Colonic mucosa (tissue), 4 donors: ENCODE results near the gene THRB. TPM values are rescaled to one million over a fixed set of nuclear protein-coding genes. Genes with fewer than 3 reads are reported as not detected.

Experiments used
- DNase-seq: peaks from one replicate; pipeline ENCODE4 v3.0.0-alpha.2; 2020
- H3K27ac ChIP-seq: fragments of 200-600 bp; one replicate; pipeline ENCODE4 v1.8.0; 2021
- H3K27me3 ChIP-seq: fragments of 200-600 bp; one replicate; pipeline ENCODE4 v1.8.0; 2021
- H3K36me3 ChIP-seq: fragments of 200-600 bp; one replicate; pipeline ENCODE4 v1.8.0; 2021
- H3K4me1 ChIP-seq: fragments of 200-600 bp; one replicate; pipeline ENCODE4 v1.8.0; 2021; ENCODE audit warnings: mild to moderate bottlenecking
- H3K4me3 ChIP-seq: fragments of 200-600 bp; one replicate; pipeline ENCODE4 v1.8.0; 2021
- H3K9ac ChIP-seq, 2 donors: one replicate each; pipeline ENCODE4 v1.7.0; 2013; ENCODE audit warnings: control low read depth in 2 of 2, low read depth in 2 of 2, low read length in 2 of 2
- H3K9me3 ChIP-seq: fragments of 200-600 bp; one replicate; pipeline ENCODE4 v1.8.0; 2021
- intact Hi-C: fragments of 100-400 bp; cut with DNase I; formaldehyde crosslinking; loops from one replicate; pipeline ENCODE4 v1.14.1; 2022
- total RNA-seq, 2 donors: library from RNA; stranded (reverse); fragmentation: NEBNext Ultra II Directional in 1 of 2; extraction: Animal tissue kit (Norgen Biotek cat#: 25700) in 1 of 2; gene quantifications; one replicate each; pipeline ENCODE4 v1.2.1, GENCODE V29; 2021
- TF ChIP-seq, protein P1 (sequence below): fragments of 200-600 bp; IDR thresholded peaks from one replicate; pipeline ENCODE4 v1.8.0; 2022; ENCODE audit warnings: antibody characterized with exemption, mild to moderate bottlenecking
- donor health status: healthy.
- donor health status: DM: no; HTN: no; CAD: no.
- donor health status: DM: no; HTN: no; CAD: no.

The THRB gene
- total RNA-seq, 2 donors from 2014 or later, result 23.3 to 27.6 TPM

DNA sequence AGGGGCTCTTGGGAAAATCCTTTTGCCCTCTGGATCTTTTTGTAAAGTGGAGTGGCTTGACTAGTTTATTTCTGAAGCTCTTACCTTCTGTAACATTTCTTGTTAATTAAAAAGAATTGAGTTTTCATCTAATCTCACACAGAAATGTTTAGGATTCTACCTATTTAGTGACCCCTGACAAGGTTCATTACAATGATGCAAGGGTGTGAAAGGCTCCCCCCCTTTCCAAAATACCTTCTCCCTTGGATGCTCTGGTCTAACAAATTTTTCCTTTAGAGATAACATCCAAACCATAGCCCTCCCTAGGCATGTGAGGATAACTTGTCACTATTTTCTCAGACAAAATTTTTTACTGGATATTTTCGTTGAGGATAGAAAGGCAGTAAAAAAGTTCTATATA lies 223.9 kb downstream of the THRB start:
- Histone ChIP-seq H3K9ac (no peak overlapping the region), H3K27me3 (no peaks in the 10 kb centered on the region), H3K27ac (no peak overlapping the region), H3K36me3 (no peaks in the 10 kb centered on the region), H3K9me3 (no peaks in the 10 kb centered on the region), H3K4me1 (no peaks in the 10 kb centered on the region), H3K4me3 (no peak overlapping the region)
- DNase-seq, result no peak
- TF ChIP-seq, protein P1, sequence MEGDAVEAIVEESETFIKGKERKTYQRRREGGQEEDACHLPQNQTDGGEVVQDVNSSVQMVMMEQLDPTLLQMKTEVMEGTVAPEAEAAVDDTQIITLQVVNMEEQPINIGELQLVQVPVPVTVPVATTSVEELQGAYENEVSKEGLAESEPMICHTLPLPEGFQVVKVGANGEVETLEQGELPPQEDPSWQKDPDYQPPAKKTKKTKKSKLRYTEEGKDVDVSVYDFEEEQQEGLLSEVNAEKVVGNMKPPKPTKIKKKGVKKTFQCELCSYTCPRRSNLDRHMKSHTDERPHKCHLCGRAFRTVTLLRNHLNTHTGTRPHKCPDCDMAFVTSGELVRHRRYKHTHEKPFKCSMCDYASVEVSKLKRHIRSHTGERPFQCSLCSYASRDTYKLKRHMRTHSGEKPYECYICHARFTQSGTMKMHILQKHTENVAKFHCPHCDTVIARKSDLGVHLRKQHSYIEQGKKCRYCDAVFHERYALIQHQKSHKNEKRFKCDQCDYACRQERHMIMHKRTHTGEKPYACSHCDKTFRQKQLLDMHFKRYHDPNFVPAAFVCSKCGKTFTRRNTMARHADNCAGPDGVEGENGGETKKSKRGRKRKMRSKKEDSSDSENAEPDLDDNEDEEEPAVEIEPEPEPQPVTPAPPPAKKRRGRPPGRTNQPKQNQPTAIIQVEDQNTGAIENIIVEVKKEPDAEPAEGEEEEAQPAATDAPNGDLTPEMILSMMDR, result no peak
- intact Hi-C loops, result no loop called here

DNA sequence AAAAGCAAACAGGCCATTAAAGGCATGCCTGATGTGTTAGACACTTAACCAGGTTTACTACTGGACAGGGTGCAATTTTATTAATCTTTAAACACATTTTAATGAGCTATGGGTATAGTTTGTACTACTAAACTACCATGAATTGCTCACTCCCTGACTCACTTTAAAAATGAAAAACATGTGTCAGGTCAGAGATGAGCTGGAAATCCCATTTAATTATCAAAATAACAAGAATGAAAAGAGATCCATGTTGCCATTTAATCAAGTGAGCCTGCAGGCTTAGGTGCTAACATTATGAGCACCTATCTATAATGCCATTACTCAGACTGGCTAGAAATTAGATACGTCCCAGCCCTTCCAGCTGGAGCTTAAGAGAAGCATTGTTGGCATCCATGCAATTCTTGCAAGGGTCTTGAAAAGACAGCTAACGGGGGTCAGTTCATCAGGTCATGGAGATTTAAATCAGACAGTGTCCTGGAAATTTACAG lies 224.4 kb downstream of the THRB start:
- Histone ChIP-seq H3K4me1 (no peaks in the 10 kb centered on the region), H3K9ac (no peak overlapping the region), H3K9me3 (no peaks in the 10 kb centered on the region), H3K27ac (no peak overlapping the region), H3K36me3 (no peaks in the 10 kb centered on the region), H3K27me3 (no peaks in the 10 kb centered on the region), H3K4me3 (no peak overlapping the region)
- no peak for DNase-seq
- intact Hi-C loops, result no loop called here
- TF ChIP-seq, protein P1, result no peak

DNA sequence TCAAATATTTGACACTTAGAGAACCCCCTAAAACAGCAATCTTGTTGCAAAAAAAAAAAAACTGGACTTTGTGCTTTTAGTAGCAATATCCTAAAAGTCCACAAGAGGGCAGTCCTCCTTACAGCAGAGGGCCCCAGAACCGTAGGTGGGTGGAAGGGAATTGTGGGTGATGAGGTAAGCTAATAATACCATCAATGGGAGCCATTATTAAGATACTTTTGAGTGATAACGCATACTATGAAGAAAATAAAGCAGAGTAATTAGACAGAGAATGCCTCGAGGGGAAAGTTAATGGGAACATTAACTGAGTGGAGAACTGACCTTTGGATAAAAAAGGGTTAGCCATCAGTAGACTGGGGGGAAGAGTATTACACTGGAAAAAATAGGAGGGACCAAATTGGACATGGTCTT lies 229.9 kb downstream of the THRB start:
- no peaks in the 10 kb centered on the region for H3K27me3 ChIP-seq
- H3K27ac ChIP-seq, result no peak overlapping the region
- no peak for DNase-seq
- no peaks in the 10 kb centered on the region for H3K4me1 ChIP-seq
- TF ChIP-seq, protein P1, result peak; percentile 66
- H3K36me3 ChIP-seq, result no peaks in the 10 kb centered on the region
- no peak overlapping the region for H3K9ac ChIP-seq
- no peaks in the 10 kb centered on the region for H3K9me3 ChIP-seq
- intact Hi-C loops, result loop anchor here (5.0 to 10.0 kb wide), 3 partner anchors 230 to 380 kb away; partner anchors contain the start of gene THRB
- no peak overlapping the region for H3K4me3 ChIP-seq

DNA sequence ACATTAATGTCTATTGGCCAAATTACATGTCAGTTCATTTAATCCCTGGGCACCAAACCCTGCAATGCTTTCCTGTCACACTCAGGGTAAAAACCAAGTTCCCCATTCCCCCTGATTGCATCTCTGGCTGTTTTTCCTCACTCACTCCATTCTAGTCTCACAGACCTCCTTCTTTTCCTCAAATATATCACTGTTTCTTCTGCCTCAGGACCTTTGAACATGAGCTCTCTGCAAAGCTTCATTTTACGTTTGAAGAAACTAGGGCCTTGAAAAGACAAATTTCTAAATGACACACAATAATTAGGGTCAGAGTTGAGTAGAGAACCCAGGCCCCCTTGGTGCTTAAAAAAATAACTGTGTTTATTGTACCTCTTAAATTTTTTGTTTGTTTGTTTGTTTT lies 230.6 kb downstream of the THRB start:
- H3K27ac ChIP-seq, result no peak overlapping the region
- H3K9me3 ChIP-seq, result no peaks in the 10 kb centered on the region
- intact Hi-C loops, result loop anchor here (10.0 kb wide), 2 partner anchors 231 to 381 kb away; partner anchors contain the start of gene THRB
- no peaks in the 10 kb centered on the region for H3K27me3 ChIP-seq
- TF ChIP-seq, protein P1, result no peak
- no peak for DNase-seq
- no peaks in the 10 kb centered on the region for H3K4me1 ChIP-seq
- no peaks in the 10 kb centered on the region for H3K36me3 ChIP-seq
- H3K9ac ChIP-seq, result no peak overlapping the region
- H3K4me3 ChIP-seq, result no peak overlapping the region

DNA sequence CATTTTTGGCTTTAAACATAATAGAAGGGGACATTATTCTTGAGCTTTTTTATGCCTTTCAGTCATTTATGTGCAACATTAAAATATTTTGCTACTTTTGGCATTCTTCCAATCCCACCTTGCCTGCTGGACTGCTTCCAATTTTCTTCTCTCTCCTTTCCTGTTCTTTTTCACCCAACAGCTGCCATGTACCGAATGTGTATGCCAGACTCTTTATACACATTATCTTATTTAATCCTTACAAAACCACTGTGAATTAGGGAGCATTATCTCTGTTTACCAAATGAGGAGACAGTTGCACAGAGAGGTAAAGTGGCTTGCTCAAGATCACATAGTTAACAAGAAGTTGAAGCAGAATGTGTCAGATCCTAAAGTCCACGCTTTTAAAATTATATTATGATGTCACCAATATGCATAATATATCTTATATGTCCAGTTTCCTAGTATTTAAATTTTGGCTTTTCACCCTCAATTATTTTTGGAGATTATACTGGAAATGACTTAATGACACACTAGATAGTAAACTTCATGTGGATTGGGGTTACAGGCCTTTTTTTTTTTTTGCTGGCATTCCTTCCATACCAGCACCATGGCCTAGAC lies 231.5 kb downstream of the THRB start:
- intact Hi-C loops, result loop anchor here (10.0 kb wide), 2 partner anchors 232 to 382 kb away; partner anchors contain the start of gene THRB
- TF ChIP-seq, protein P1, result no peak
- H3K4me3 ChIP-seq, result no peak overlapping the region
- no peak overlapping the region for H3K27ac ChIP-seq
- H3K9me3 ChIP-seq, result no peaks in the 10 kb centered on the region
- H3K36me3 ChIP-seq, result no peaks in the 10 kb centered on the region
- no peaks in the 10 kb centered on the region for H3K27me3 ChIP-seq
- H3K9ac ChIP-seq, result no peak overlapping the region
- no peak for DNase-seq
- no peaks in the 10 kb centered on the region for H3K4me1 ChIP-seq
